ENCODE results near the gene LIM2.

The LIM2 gene

GRCh38 chr19:51361239-51361638 lies 26.5 kb downstream of the LIM2 start:
- Histone ChIP-seq H3K36me3 (ENCODE audit: control insufficient read depth in 2 of 2, insufficient read depth in 1 of 2, low read length in 2 of 2) (no peaks in the 10 kb centered on the region; a peak in 1 of 3 replicates), H3K4me1 (ENCODE audit: control insufficient read depth, insufficient read depth, low read length) (peaks cover 16% of the 10 kb centered on the region), H3K9me3 (ENCODE audit: control insufficient read depth, insufficient read depth, low read depth, low read length) (no peaks in the 10 kb centered on the region), H3K27ac (ENCODE audit: extremely low read depth, low read depth, low read length) (no peak overlapping the region), H3K4me3 (ENCODE audit: low read depth, low read length) (no peak overlapping the region)
- POLR2A ChIA-PET, result interaction anchor here (0.7 to 2.8 kb wide), 3 partner anchors 19 to 33 kb away, joined by 3 to 15 read pairs (median 5); partner anchors contain the start of gene VSIG10L
- TF ChIP-seq BCL11B (tag by site-specific recombination; IDR thresholded peaks at IDR 0.05; ENCODE audit: low read depth), result no peak
- TF ChIP-seq ZNF645 (tag by site-specific recombination; IDR thresholded peaks at IDR 0.05), result no peak
- no peak for TF ChIP-seq MZF1 (tag by site-specific recombination; IDR thresholded peaks at IDR 0.05; ENCODE audit: borderline replicate concordance)
- no peak for TF ChIP-seq ZNF837 (tag by site-specific recombination; IDR thresholded peaks at IDR 0.05)
- no peak for TF ChIP-seq ZNF311 (tag by site-specific recombination; IDR thresholded peaks at IDR 0.05; ENCODE audit: borderline replicate concordance)
- CTCF ChIA-PET, result interaction anchor here (0.6 kb wide), 1 partner anchor 46 kb away, joined by 6 read pairs; no protein-coding TSS in a partner anchor

- Histone ChIP-seq H3K27ac (ENCODE audit: extremely low read depth, low read depth, low read length) (peak overlapping the region; percentile 41; the same call in 1 of the 2 replicates), H3K4me3 (ENCODE audit: low read depth, low read length) (no peak overlapping the region), H3K36me3 (ENCODE audit: control insufficient read depth in 2 of 2, insufficient read depth in 1 of 2, low read length in 2 of 2) (no peaks in the 10 kb centered on the region; a peak in 1 of 3 replicates), H3K4me1 (ENCODE audit: control insufficient read depth, insufficient read depth, low read length) (peaks cover 18% of the 10 kb centered on the region), H3K9me3 (ENCODE audit: control insufficient read depth, insufficient read depth, low read depth, low read length) (no peaks in the 10 kb centered on the region)
- ChIA-PET CTCF (interaction anchor here (0.7 to 1.1 kb wide), 4 partner anchors 18 to 62 kb away, joined by 3 read pairs; partner anchors contain the start of gene VSIG10L), POLR2A (interaction anchor here (0.7 to 2.8 kb wide), 4 partner anchors 9 to 35 kb away, joined by 3 to 15 read pairs (median 8); partner anchors contain the start of gene CLDND2)
- TF ChIP-seq ZNF692 (tag by site-specific recombination; IDR thresholded peaks at IDR 0.05) (peak; percentile 96), ZNF544 (tag by site-specific recombination; IDR thresholded peaks at IDR 0.05) (no peak), ZBTB17 (tag by site-specific recombination; IDR thresholded peaks at IDR 0.05) (peak; percentile 20; the same call in 1 of the 2 replicates), ZNF19 (tag by site-specific recombination; IDR thresholded peaks at IDR 0.05; ENCODE audit: low read depth) (no peak), ZNF341 (tag by site-specific recombination; IDR thresholded peaks at IDR 0.05; ENCODE audit: low read depth) (no peak), ZNF473 (tag by site-specific recombination; IDR thresholded peaks at IDR 0.05) (no peak), CTCF (tag by site-specific recombination; IDR thresholded peaks at IDR 0.05) (no peak), ZNF610 (tag by site-specific recombination; IDR thresholded peaks at IDR 0.05; ENCODE audit: borderline replicate concordance) (no peak), ZBTB21 (tag by site-specific recombination; IDR thresholded peaks at IDR 0.05) (no peak), ZNF449 (tag by site-specific recombination; IDR thresholded peaks at IDR 0.05) (0 out of 2 replicates have a peak, but pooled peaks have one; percentile 21), ZNF132 (tag by site-specific recombination; IDR thresholded peaks at IDR 0.05; ENCODE audit: borderline replicate concordance) (no peak), ZNF175 (tag by site-specific recombination; IDR thresholded peaks at IDR 0.05) (no peak), ZNF335 (tag by site-specific recombination; conservative IDR thresholded peaks at IDR 0.05) (peak; percentile 38), ZBTB49 (tag by site-specific recombination; IDR thresholded peaks at IDR 0.05; ENCODE audit: low read depth) (no peak), ZBTB20 (tag by site-specific recombination; IDR thresholded peaks at IDR 0.05) (peak; percentile 66), ZNF514 (tag by site-specific recombination; IDR thresholded peaks at IDR 0.05) (no peak), ZBTB26 (tag by site-specific recombination; optimal IDR thresholded peaks at IDR 0.05) (no peak), KLF10 (tag by site-specific recombination; IDR thresholded peaks at IDR 0.05) (no peak), ZNF626 (tag by site-specific recombination; IDR thresholded peaks at IDR 0.05) (no peak), OSR2 (tag by site-specific recombination; IDR thresholded peaks at IDR 0.05) (peak; percentile 59; the same call in 1 of the 2 replicates), SETDB1 (IDR thresholded peaks at IDR 0.05; ENCODE audit: insufficient read length, low read length) (no peak)
These were observed 28.5 kb downstream of the LIM2 start for GRCh38 chr19:51359294-51359693.

Measured in HEK293 (cell line).